GM21619 (cell line): ENCODE results near the gene SH3BP5L.
"Not testable (repeated sequence)": the region's sequence is repeated elsewhere in the genome, so short reads cannot be mapped to it uniquely, and the experiment has no call there.

Source experiments
- ATAC-seq: cut with Tn5 transposase; IDR thresholded peaks from one replicate; pipeline ENCODE4 v1.9.1; 2021; ENCODE audit not compliant: unreplicated experiment

The SH3BP5L gene

GRCh38 chr1:248810727-248811513, 14.8 kb downstream of the SH3BP5L start:
- no peak for ATAC-seq

DNA sequence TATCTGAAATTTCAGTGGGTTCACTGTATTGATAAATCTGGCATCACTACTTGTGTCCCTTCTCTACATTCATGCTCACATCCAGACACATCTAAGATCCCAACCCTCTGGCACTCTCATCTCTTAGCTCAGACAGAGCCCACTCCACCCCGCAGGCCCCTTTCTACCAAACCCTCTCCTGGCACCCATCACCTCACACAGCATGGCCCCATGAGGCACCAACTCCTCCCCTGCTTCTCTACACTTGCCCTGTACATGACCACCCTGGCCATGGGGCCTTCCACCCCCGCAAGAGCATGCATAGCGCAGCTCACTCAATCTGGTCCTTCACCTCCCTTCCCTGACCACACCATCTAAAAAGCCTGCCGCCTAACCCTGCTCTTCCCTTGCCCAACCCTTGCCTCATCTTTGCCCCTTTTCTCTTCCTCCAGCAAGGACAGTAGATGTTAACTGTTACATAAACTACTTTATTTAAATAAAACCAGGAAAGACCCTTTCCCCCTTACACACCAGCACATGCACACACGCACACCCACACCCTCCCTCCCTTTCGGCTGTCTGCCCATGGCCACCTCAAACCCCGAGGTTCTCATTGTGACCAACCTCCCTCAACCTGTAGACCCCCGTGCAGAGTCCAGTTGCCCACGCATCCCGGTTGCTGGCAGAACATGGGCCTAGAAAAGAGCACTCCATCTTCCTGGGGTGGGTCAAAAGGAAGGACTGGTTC, 15.6 kb downstream of the SH3BP5L start:
- ATAC-seq, result no peak

DNA sequence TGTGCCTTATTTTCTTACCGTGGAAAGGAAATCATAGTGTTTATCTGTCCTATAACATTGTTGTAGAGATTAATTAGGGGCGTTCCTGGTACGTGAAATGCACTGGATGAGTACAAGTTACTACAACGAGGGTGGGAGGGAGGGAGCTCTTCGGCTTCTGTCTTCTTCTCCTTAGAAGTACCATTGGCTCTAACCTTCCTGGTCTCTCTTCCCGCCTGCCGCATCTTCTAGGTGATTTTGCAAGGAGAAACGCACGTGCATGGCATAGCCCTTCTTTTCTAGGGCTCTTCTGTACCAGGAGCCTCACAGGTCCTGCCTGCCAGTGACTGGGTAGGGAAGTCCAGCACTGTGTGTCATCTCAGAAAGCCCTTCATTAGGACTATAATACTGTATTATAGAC, 16.8 kb downstream of the SH3BP5L start:
- no peak for ATAC-seq

DNA sequence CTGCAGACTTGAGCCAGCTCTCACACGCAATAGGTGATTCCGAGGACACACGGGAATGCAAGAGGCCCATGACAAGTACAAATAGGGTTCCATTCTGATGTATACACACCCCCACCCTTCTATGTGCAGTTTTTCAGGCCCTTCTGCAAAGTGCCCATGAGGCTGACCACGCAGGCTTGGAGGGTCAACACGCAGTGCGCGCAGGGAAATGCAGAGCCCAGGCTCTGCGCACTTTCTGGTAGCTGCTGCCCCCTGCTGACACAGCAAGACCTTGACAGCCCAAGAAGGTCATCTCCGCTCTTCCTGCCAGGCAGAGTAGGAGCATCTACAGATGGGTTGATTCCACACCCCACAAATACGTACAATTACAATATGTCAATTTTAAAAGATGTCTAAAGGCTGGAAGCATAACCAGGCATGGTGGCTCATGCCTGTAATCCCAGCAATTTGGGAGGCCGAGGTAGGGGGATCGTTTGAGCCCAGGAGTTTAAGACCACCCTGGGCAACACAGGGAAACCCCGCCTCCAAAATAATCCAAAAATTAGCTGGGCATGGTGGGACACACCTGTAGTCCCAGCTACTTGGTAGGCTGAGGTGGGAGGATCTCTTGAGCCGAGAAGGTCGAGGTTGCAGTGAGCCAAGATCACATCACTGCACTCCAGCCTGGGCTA, 18.5 kb downstream of the SH3BP5L start:
- ATAC-seq, result peak; percentile 59

DNA sequence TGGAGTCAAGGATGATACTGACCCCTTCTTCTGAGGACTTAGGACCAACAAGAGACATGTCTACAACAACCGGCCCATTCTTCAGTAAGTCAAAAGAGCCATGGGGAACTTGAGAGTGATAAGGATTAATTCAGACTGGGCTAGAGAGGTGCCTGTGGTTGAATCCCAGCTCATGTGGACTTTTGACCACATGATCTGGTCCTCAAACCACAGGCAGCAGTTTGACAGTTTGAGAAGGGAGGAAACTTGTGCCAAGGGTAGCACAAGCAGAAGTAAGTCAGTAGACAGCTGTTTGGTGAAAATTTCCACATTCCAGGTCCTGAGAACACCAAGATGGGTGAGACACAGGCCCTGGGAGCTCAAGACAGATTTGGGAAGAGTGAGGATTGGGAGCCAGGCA, 19.8 kb downstream of the SH3BP5L start:
- ATAC-seq, result no peak

- ATAC-seq, result peak; percentile 87
These were observed 20.7 kb downstream of the SH3BP5L start for GRCh38 chr1:248804771-248805681.

DNA sequence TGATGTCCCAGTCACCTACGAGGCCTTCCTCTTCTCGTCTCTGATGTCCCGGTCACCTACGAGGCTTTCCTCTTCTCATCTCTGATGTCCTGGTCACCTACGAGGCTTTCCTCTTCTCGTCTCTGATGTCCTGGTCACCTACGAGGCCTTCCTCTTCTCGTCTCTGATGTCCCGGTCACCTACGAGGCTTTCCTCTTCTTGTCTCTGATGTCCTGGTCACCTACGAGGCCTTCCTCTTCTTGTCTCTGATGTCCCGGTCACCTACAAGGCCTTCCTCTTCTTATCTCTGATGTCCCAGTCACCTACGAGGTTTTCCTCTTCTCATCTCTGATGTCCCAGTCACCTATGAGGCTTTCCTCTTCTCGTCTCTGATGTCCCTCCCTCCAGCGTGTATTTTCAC, 22.2 kb downstream of the SH3BP5L start:
- not testable (repeated sequence) for ATAC-seq

GRCh38 chr1:248802454-248802853, 23.3 kb downstream of the SH3BP5L start:
- no peak for ATAC-seq

- no peak for ATAC-seq
These were observed 25.3 kb downstream of the SH3BP5L start for GRCh38 chr1:248800459-248800858.

DNA sequence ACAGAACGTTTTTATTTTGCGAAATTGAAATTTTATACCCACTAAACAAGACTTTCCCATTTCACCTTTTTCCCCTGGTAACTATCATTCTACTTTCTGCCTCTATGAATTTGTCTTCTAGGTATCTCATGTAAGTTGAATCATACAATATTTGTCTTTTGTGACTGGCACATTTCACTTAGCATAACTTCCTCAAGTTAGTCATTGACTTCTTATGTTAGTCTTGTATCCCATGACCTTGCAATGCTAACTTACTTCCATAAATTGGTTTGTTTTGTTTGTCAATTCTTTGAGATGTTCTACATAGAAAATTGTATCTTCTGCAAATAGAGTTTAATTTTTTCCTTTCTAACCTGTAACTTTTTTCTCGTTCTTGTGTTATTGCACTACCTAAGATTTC, 26.9 kb downstream of the SH3BP5L start:
- no peak for ATAC-seq

DNA sequence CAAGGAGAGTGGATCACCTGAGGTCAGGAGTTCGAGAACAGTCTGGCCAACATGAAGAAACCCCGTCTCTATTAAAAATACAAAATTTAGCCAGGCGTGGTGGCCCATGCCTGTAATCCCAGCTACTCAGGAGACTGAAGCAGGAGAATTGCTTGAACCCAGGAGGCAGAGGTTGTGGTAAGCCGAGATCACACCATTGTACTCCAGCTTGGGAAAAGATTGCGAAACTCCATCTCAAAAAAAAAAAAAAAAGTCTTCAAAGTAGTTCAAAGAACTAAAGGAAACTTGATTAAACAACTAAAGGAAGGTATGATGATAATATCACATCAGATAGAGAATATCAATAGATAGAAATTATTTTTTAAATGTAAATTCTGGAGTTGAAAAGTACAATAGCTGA, 31.1 kb downstream of the SH3BP5L start:
- ATAC-seq, result not testable (repeated sequence)

- peak; percentile 88 for ATAC-seq
These were observed 32.1 kb downstream of the SH3BP5L start for GRCh38 chr1:248793592-248793991.

DNA sequence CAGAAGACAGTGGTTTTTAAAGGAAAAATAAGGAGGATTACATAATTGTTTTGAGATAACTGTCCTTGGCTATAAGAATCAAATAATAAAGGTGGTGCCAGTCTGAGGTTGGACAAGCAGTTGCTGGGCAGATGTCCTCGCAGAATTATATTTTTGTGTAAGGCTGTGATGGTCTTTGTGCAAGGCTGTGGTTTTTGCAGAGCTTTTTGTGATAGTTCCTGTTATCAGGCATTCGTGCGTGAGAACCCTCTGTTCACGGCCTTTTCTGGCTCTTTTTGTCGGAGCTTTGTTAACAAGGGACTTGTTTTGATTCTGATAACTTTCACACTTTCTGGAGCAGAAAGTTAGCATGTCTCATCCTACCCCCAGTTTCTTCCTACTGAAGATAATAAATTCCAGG, 33.4 kb downstream of the SH3BP5L start:
- peak; percentile 39 for ATAC-seq

DNA sequence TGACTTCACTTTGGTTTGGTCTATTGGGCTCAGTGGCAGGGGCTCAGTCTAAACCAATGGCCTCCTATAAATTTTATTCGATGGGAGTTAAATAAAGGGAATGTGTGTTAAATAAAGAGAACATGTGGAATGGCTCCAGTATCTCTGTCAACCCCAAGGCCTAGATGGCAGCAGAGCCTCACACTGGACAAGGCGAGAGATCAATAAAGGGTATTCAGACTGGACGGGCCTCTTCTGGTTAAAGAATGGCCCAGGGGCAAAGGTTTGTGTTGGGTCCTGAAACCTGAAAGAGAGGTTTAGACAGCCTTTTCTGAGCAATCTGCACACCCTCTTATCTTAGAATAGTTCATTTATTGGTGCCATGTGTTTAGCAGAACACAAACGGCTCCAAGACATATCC, 34.7 kb downstream of the SH3BP5L start:
- ATAC-seq, result no peak

DNA sequence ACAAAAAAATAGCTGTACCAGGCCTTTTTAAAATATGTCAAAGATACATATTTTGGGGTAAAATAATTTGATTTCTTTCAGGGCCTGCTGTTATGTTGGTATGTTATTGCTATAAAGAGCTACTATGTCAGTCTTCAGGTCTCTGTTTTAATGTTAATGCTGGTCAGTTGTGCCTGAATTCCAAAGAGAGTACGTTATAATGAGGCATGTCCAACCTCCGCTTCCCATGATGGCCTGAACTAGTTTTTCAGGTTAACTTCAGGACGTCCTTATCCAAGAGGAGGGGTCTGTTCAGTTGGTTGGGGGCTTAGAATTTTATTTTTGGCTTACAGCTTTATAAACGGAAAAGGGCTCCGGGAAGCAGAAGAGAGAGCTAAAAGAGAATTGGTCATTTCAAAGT, 35.3 kb downstream of the SH3BP5L start:
- no peak for ATAC-seq

DNA sequence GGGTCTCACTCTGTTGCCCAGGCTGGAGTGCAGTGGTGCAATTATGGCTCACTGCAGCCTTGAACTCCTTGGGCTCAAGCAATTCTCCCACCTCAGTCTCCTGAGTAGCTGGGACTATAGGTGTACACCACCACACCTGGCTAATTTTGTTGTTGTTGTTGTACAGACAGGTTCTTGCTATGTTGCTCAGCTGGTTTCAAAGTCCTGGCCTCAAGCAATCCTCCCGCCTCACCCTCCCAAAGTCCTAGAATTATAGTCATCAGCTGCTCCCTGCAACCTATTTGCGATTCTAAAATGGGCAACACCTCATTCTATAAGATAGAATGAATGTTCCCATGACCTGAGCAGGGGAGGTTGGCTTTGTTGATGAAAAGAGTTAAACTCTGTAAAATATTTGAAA, 36.4 kb downstream of the SH3BP5L start:
- not testable (repeated sequence) for ATAC-seq

- no peak for ATAC-seq
These were observed 37.4 kb downstream of the SH3BP5L start for GRCh38 chr1:248788327-248788726.

DNA sequence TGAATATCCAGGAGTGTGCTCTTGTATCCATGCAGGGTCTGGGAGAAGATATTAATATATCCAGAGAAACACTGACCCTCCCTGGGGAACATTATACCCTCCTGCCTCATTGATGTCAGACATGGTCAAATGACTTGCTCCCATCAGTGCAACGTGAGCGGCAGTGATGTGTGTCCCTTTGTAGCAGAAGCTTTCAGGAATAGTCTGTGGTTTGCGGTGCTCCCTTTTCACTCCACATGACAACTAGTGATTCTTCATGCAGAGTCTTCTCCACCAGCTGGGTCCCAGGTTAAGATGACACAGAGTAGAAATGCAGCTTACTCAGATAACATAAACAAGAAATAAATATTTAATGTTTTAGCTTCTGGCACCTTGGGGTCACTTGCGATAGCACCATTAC, 38.3 kb downstream of the SH3BP5L start:
- ATAC-seq, result no peak

DNA sequence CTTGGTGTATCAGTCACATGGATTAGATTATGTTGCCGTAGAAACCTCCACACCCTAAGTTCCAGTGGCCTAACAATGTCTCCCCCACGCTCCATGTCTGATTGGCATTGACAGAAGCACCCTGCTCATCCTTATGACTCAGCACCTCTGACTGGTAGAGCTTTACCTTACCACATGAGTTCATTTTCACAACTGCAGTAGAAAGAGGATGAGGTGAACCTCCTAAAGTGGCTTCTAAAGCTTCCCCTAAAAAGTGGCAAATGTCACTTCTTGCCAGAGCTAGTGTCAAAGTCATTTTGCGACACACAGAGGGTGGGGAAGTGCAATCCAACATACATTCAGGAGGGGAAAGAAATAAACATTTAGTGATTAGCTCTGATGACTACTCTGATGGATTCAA, 39.6 kb downstream of the SH3BP5L start:
- ATAC-seq, result peak; percentile 81

DNA sequence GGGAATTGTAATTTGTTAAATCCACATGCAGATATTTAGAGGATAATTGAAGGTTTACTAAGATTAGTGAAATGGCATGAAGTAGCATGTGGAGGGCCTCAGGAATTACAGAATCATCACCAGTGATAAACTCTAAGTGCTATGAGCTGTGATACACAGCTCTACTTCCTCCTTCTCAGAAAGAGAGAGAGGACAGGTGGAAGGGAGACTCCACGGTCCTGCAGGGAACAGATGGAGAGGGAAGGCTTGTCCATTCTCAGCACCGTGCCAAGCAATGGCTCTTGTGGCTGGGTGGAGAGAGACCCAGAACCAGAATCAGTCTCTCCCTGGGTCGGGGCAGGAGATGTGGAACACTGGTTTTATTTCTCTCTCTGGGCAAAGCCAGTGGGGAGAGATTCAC, 42.3 kb downstream of the SH3BP5L start:
- ATAC-seq, result no peak
